Measurements from ENCODE around the gene CYP39A1.

Gene CYP39A1

GRCh38 chr6:46684771-46685170, 32.2 kb upstream of the CYP39A1 start:
- Histone ChIP-seq H3K4me3 (IDR thresholded peaks at IDR 0.05; ENCODE audit: insufficient read depth, low read depth, low read length) (no peak overlapping the region), H2AFZ (ENCODE audit: low read depth) (no peak overlapping the region), H3K36me3 (ENCODE audit: insufficient read depth) (no peaks in the 10 kb centered on the region), H3K4me2 (no peak overlapping the region), H3K27me3 (ENCODE audit: insufficient read depth, low read depth) (no peaks in the 10 kb centered on the region), H4K20me1 (ENCODE audit: insufficient read depth) (no peaks in the 10 kb centered on the region), H3K27ac (no peak overlapping the region), H3K79me2 (ENCODE audit: insufficient read depth, low read depth) (no peaks in the 10 kb centered on the region), H3K9ac (no peak overlapping the region), H3K4me1 (ENCODE audit: low read depth, poor library complexity, severe bottlenecking) (no peaks in the 10 kb centered on the region)
- TF ChIP-seq, protein P1, sequence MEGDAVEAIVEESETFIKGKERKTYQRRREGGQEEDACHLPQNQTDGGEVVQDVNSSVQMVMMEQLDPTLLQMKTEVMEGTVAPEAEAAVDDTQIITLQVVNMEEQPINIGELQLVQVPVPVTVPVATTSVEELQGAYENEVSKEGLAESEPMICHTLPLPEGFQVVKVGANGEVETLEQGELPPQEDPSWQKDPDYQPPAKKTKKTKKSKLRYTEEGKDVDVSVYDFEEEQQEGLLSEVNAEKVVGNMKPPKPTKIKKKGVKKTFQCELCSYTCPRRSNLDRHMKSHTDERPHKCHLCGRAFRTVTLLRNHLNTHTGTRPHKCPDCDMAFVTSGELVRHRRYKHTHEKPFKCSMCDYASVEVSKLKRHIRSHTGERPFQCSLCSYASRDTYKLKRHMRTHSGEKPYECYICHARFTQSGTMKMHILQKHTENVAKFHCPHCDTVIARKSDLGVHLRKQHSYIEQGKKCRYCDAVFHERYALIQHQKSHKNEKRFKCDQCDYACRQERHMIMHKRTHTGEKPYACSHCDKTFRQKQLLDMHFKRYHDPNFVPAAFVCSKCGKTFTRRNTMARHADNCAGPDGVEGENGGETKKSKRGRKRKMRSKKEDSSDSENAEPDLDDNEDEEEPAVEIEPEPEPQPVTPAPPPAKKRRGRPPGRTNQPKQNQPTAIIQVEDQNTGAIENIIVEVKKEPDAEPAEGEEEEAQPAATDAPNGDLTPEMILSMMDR (conservative IDR thresholded peaks at IDR 0.05; ENCODE audit: low read depth, low read length), result no peak

DNA sequence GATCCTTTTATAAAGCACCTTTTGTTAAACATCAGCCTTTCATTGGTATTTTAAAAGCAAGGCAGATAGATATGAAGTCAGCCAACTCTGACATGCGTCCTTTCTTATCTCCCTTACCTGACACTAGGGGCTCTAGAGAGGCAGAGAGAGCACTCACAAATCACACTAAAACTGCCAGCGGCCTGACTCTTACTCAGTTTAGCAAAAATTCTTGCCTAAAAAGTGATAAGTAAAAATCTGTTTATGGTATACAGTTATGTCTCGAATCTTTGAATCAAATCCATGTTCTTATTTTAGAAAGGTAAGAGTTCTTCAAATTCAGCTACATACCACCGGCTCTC, 24.7 kb upstream of the CYP39A1 start:
- Histone ChIP-seq H3K36me3 (ENCODE audit: insufficient read depth) (no peaks in the 10 kb centered on the region), H3K27ac (no peak overlapping the region), H4K20me1 (ENCODE audit: insufficient read depth) (no peaks in the 10 kb centered on the region), H3K79me2 (ENCODE audit: insufficient read depth, low read depth) (no peaks in the 10 kb centered on the region), H3K9ac (no peak overlapping the region), H3K4me2 (no peak overlapping the region), H3K27me3 (ENCODE audit: insufficient read depth, low read depth) (no peaks in the 10 kb centered on the region), H3K4me3 (IDR thresholded peaks at IDR 0.05; ENCODE audit: insufficient read depth, low read depth, low read length) (no peak overlapping the region), H2AFZ (ENCODE audit: low read depth) (no peak overlapping the region), H3K4me1 (ENCODE audit: low read depth, poor library complexity, severe bottlenecking) (no peaks in the 10 kb centered on the region)
- TF ChIP-seq, protein P1 (conservative IDR thresholded peaks at IDR 0.05; ENCODE audit: low read depth, low read length), result peak; percentile 30; the same call in 1 of the 2 replicates

- H2AFZ ChIP-seq (ENCODE audit: low read depth), result no peak overlapping the region
- H3K4me1 ChIP-seq (ENCODE audit: low read depth, poor library complexity, severe bottlenecking), result no peaks in the 10 kb centered on the region
- TF ChIP-seq, protein P1 (conservative IDR thresholded peaks at IDR 0.05; ENCODE audit: low read depth, low read length), result no peak
- no peaks in the 10 kb centered on the region for H4K20me1 ChIP-seq (ENCODE audit: insufficient read depth)
- no peak overlapping the region for H3K9ac ChIP-seq
- H3K79me2 ChIP-seq (ENCODE audit: insufficient read depth, low read depth), result no peaks in the 10 kb centered on the region
- H3K27ac ChIP-seq, result no peak overlapping the region
- no peak overlapping the region for H3K4me2 ChIP-seq
- no peak overlapping the region for H3K4me3 ChIP-seq (IDR thresholded peaks at IDR 0.05; ENCODE audit: insufficient read depth, low read depth, low read length)
- H3K27me3 ChIP-seq (ENCODE audit: insufficient read depth, low read depth), result no peaks in the 10 kb centered on the region
- no peaks in the 10 kb centered on the region for H3K36me3 ChIP-seq (ENCODE audit: insufficient read depth)
Measured at GRCh38 chr6:46676604-46677313, 24.1 kb upstream of the CYP39A1 start.

- no peaks in the 10 kb centered on the region for H3K4me1 ChIP-seq (ENCODE audit: low read depth, poor library complexity, severe bottlenecking)
- H3K4me2 ChIP-seq, result no peak overlapping the region
- no peaks in the 10 kb centered on the region for H4K20me1 ChIP-seq (ENCODE audit: insufficient read depth)
- H3K27ac ChIP-seq, result no peak overlapping the region
- TF ChIP-seq, protein P1 (conservative IDR thresholded peaks at IDR 0.05; ENCODE audit: low read depth, low read length), result no peak
- H3K4me3 ChIP-seq (IDR thresholded peaks at IDR 0.05; ENCODE audit: insufficient read depth, low read depth, low read length), result no peak overlapping the region
- no peak overlapping the region for H3K9ac ChIP-seq
- no peaks in the 10 kb centered on the region for H3K36me3 ChIP-seq (ENCODE audit: insufficient read depth)
- no peak overlapping the region for H2AFZ ChIP-seq (ENCODE audit: low read depth)
- no peaks in the 10 kb centered on the region for H3K79me2 ChIP-seq (ENCODE audit: insufficient read depth, low read depth)
- no peaks in the 10 kb centered on the region for H3K27me3 ChIP-seq (ENCODE audit: insufficient read depth, low read depth)
Measured at GRCh38 chr6:46674410-46674809, 21.8 kb upstream of the CYP39A1 start.

Data from KMS-11 (cell line).